Smooth muscle cell (in vitro differentiated cells): ENCODE data around the gene CBFA2T2. TPM values are rescaled to one million over a fixed set of nuclear protein-coding genes. Genes with fewer than 3 reads are reported as not detected.

Source experiments
- DNase-seq: peaks from one replicate; lab custom pipeline; 2025; ENCODE audit not compliant: unreplicated experiment; lab: John Stamatoyannopoulos, UW
- H2AFZ ChIP-seq: fragments of 200-600 bp; sonication (generic); 2 replicates; pipeline ENCODE4 v1.6.0; 2016; ENCODE audit warnings: antibody characterized with exemption, low read depth, mild to moderate bottlenecking
- H3F3A ChIP-seq: fragments of 200-600 bp; sonication (generic); 2 replicates; pipeline ENCODE4 v1.6.0; 2017; ENCODE audit warnings: antibody characterized with exemption, low read depth
- H3K27ac ChIP-seq: fragments of 200-600 bp; sonication (generic); 2 replicates; pipeline ENCODE4 v1.5.1; 2016; ENCODE audit warnings: low read depth, mild to moderate bottlenecking
- H3K27me3 ChIP-seq: fragments of 200-600 bp; sonication (generic); 2 replicates; pipeline ENCODE4 v1.6.1; 2016; ENCODE audit warnings: low read depth, mild to moderate bottlenecking
- H3K36me3 ChIP-seq: fragments of 200-600 bp; sonication (generic); 2 replicates; pipeline ENCODE4 v1.5.1; 2016; ENCODE audit warnings: low read depth
- H3K4me1 ChIP-seq: fragments of 200-600 bp; sonication (generic); 2 replicates; pipeline ENCODE4 v1.5.1; 2016; ENCODE audit warnings: low read depth
- H3K4me2 ChIP-seq: fragments of 200-600 bp; sonication (generic); 2 replicates; pipeline ENCODE4 v1.6.0; 2016; ENCODE audit warnings: mild to moderate bottlenecking
- H3K4me3 ChIP-seq: fragments of 200-600 bp; sonication (generic); 2 replicates; pipeline ENCODE4 v1.5.1; 2016; ENCODE audit warnings: mild to moderate bottlenecking
- H3K79me2 ChIP-seq: fragments of 200-600 bp; sonication (generic); 2 replicates; pipeline ENCODE4 v1.6.0; 2016; ENCODE audit warnings: low read depth, mild to moderate bottlenecking
- H3K9ac ChIP-seq: fragments of 200-600 bp; sonication (generic); 2 replicates; pipeline ENCODE4 v1.6.0; 2016; ENCODE audit warnings: low read depth
- H3K9me3 ChIP-seq: fragments of 200-600 bp; sonication (generic); replicated peaks from 2 replicates; pipeline ENCODE4 v1.5.1; 2016; ENCODE audit warnings: low read depth
- H4K20me1 ChIP-seq: fragments of 200-600 bp; sonication (generic); 2 replicates; pipeline ENCODE4 v1.6.0; 2016; ENCODE audit warnings: low read depth
- CTCF ChIP-seq: fragments of 200-600 bp; sonication (generic); IDR thresholded peaks from 2 replicates; pipeline ENCODE4 v1.5.1; 2017; ENCODE audit warnings: borderline replicate concordance, mild to moderate bottlenecking, antibody characterized with exemption; ENCODE audit not compliant: insufficient read depth, poor library complexity, severe bottlenecking
- WGBS: methylation state at CpG from one replicate; pipeline ENCODE4 v1.1.7; 2016; ENCODE audit warnings: low lambda C conversion rate; 5-methylcytosine and 5-hydroxymethylcytosine counted together
- polyA plus RNA-seq: library from polyadenylated mRNA; unstranded; fragments of >200 nt; fragmentation: Nextera tagmentation; extraction: Ambion mirVana; gene quantifications from 2 replicates; pipeline ENCODE4 v1.2.1, GENCODE V29; 2016
- total RNA-seq: library from RNA; depleted of rRNA; stranded (reverse); fragments of >200 nt; gene quantifications from 2 replicates; pipeline ENCODE4 v1.2.3, GENCODE V29; 2014

CBFA2T2 gene
- total and polyA plus RNA-seq, 2 experiments from 2014 or later = 18.2 to 41.6 TPM

GRCh38 chr20:33444797-33445560 is 44.9 kb upstream of the CBFA2T2 start:
- no peak for DNase-seq
- no peaks in the 10 kb centered on the region for H4K20me1 ChIP-seq
- H3K9ac ChIP-seq = no peak overlapping the region
- WGBS = 57% methylated on average over 4 of the region's 4 CpGs
- no peak overlapping the region for H2AFZ ChIP-seq
- no peaks in the 10 kb centered on the region for H3K9me3 ChIP-seq
- H3K4me3 ChIP-seq = peak overlapping the region; percentile 95
- H3K4me2 ChIP-seq = peak overlapping the region; percentile 97
- no peaks in the 10 kb centered on the region for H3K4me1 ChIP-seq
- H3K27me3 ChIP-seq = no peaks in the 10 kb centered on the region
- no peak for TF ChIP-seq CTCF
- H3K36me3 ChIP-seq = no peaks in the 10 kb centered on the region
- peaks cover 7% of the 10 kb centered on the region for H3K79me2 ChIP-seq
- no peaks in the 10 kb centered on the region for H3F3A ChIP-seq
- no peak overlapping the region for H3K27ac ChIP-seq

GRCh38 chr20:33445881-33446625 is 43.8 kb upstream of the CBFA2T2 start:
- peaks cover 7% of the 10 kb centered on the region for H3K79me2 ChIP-seq
- no peaks in the 10 kb centered on the region for H3K9me3 ChIP-seq
- no peak overlapping the region for H3K27ac ChIP-seq
- 91% methylated on average over 4 of the region's 4 CpGs for WGBS
- no peak for TF ChIP-seq CTCF
- no peaks in the 10 kb centered on the region for H3K27me3 ChIP-seq
- no peak overlapping the region for H2AFZ ChIP-seq
- H3F3A ChIP-seq = no peaks in the 10 kb centered on the region
- H3K4me2 ChIP-seq = no peak overlapping the region
- no peaks in the 10 kb centered on the region for H3K4me1 ChIP-seq
- H4K20me1 ChIP-seq = no peaks in the 10 kb centered on the region
- H3K9ac ChIP-seq = no peak overlapping the region
- H3K36me3 ChIP-seq = no peaks in the 10 kb centered on the region
- no peak overlapping the region for H3K4me3 ChIP-seq
- no peak for DNase-seq

GRCh38 chr20:33450867-33451266 is 39.0 kb upstream of the CBFA2T2 start:
- Histone ChIP-seq H2AFZ (no peak overlapping the region), H3F3A (no peaks in the 10 kb centered on the region), H4K20me1 (no peaks in the 10 kb centered on the region), H3K4me2 (no peak overlapping the region), H3K79me2 (no peaks in the 10 kb centered on the region), H3K27ac (no peak overlapping the region), H3K27me3 (no peaks in the 10 kb centered on the region), H3K36me3 (no peaks in the 10 kb centered on the region), H3K4me1 (no peaks in the 10 kb centered on the region), H3K9ac (no peak overlapping the region), H3K4me3 (no peak overlapping the region), H3K9me3 (no peaks in the 10 kb centered on the region)
- 80% methylated on average over 4 of the region's 4 CpGs for WGBS
- no peak for TF ChIP-seq CTCF
- no peak for DNase-seq
